GM18499 (cell line): ENCODE measurements around the gene CARD10.
"Not testable (repeated sequence)": the region's sequence is repeated elsewhere in the genome, so short reads cannot be mapped to it uniquely, and the experiment has no call there.

Source experiments
- ATAC-seq: cut with Tn5 transposase; IDR thresholded peaks from one replicate; pipeline ENCODE4 v1.9.1; 2021; ENCODE audit warnings: moderate number of reproducible peaks; ENCODE audit not compliant: insufficient read depth, unreplicated experiment

CARD10 gene

DNA sequence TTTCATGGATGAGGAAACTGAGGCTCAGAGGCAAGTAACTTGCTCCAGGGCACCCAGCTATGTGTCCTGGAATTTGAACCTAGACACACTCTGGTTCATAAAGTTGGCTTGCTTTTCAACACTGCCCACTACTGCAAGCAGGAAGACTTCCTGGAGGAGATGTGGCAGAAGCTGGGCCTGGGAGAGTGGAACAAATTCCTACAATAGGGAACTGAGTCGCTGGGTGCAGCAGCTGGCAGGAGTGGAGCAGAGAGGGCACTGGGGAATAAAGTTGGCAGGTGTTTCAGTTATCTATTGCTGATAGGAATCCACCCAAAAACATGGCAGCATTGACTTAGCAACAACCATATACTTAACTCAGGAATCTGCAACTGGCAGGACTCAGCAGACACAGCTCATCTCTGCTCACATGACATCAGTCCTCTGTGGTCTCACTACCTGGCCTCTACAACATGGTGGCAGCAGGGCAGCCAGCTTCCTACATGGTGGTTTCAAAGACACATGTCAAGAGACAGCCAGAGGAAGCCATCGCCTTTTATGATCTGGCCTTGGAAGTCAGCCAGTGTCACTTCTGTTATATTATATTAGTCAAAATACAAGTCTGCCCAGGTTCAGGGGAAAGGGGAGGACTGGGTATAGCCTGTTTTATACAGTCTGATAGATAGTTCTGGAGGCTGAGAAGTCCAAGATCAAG lies 10.6 kb upstream of the CARD10 start:
- ATAC-seq: no peak

- ATAC-seq: not testable (repeated sequence)
These were observed 8.7 kb upstream of the CARD10 start for GRCh38 chr22:37527952-37528351.

GRCh38 chr22:37527081-37527752 lies 8.0 kb upstream of the CARD10 start:
- not testable (repeated sequence) for ATAC-seq

DNA sequence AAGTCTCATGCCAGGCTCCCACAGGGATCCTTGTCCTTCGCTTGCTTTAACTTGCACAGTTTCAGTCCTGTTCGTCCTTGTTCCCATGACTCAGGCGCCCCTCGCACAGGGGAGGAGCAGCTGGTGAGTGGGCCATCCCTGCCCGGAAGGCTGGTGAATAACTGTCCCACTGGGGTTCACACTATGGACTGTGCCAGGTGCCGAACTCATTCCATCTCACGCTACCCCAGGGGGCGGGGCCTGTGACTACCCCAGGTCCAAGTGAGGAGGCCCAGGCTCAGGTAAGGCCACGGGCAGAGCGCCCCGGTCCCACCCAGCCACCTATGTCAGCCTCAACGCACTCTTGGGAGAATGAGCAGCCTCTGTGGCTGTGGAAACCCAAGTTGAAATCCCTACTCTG lies 7.2 kb upstream of the CARD10 start:
- no peak for ATAC-seq

DNA sequence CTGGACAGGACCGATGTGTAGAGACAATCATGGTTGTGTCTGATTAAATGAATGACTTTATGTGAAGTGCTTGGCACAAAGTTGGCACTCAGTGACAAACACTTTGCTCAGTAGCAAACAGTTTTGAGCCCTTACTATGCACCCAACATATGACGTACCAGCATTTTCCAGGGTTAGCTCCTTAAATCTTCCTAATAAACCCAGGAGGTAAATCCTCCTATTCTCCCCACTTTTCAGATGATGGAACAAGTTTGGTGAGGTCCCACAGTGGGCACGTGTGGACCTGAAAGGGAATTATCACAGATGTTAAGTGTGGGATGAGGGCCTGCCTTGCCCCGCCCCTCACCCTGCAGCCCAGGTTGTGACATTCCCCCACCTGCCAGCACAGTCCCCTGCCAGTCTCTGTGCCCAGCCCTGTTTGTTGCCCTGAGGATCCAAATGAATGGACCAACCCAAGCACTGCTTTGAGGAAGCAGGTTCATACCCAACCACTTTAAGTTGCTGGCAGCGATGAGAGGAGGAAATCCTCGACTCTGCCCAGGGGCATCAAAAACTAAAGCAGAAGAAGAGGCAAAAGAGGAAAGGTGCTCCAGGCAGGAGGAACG lies 6.6 kb upstream of the CARD10 start:
- ATAC-seq: no peak

GRCh38 chr22:37525073-37525745 lies 6.0 kb upstream of the CARD10 start:
- no peak for ATAC-seq

GRCh38 chr22:37522482-37522881 lies 3.3 kb upstream of the CARD10 start:
- no peak for ATAC-seq

DNA sequence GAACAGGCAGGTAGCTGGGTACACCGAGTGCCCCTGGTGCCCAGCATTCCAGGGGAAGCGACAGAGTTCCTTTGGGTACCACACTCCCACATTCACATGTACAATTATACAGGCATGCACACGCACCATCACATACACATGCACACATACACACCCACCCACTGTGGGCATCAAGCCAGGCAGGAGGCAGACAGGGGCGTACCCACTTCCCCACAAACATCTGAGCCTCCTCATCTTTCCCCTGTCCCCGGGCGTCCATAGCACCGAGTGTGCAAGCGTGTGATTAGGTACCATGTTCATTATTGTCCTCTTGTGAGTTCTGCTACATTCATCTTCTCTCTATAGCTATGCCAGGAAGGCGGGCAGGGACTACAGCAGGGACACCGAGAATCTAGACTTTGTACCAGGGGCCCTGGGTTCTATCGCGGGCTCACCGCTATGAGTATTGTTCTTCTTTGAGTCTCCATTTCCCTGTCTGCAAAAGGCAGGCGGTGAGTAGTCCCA lies 2.1 kb upstream of the CARD10 start:
- no peak for ATAC-seq

- ATAC-seq: no peak
These were observed 1.6 kb upstream of the CARD10 start for GRCh38 chr22:37520776-37521191.

DNA sequence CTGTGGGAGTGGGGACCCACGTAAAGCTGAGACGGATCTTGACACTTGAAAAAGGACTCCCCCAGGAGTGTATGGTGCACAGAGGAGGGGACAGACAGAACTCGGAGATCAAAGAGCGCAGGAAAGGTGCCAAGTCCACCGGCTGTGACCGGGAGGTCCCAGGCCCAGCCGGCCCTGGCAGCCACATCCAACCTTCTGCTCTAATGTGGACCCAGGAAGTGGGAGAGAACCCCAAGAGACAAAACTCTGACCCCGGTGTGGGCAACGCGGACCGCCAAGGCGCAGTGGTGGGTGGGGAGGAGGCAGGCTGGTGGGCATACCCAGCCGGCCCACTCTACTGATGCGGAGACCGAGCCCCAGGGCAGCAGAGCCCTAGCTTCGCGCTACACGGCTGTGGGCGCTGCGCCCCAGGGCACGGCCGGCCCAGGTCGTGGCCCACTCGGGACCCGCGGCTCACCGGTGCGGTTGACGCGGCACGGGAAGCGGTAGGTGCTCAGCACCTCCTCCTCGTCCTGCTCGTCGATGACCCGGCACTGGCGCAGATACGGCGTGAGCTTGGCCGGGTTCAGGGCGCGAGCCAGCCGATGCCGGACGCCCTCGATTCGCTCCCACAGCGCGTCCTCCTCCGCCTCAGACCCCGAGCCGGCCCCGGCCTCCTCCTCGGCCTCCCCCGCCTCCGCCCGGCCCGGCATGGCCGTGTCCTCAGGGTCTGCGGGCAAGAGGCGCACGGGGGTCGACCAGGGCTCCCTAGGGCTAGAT lies 527 bp downstream of the CARD10 start:
- no peak for ATAC-seq

- no peak for ATAC-seq
These were observed 1.3 kb downstream of the CARD10 start for GRCh38 chr22:37517826-37518450.

GRCh38 chr22:37516456-37516855 lies 2.8 kb downstream of the CARD10 start:
- ATAC-seq: no peak

- ATAC-seq: no peak
These were observed 3.3 kb downstream of the CARD10 start for GRCh38 chr22:37515901-37516300.

- no peak for ATAC-seq
These were observed 4.6 kb downstream of the CARD10 start for GRCh38 chr22:37514526-37515051.

DNA sequence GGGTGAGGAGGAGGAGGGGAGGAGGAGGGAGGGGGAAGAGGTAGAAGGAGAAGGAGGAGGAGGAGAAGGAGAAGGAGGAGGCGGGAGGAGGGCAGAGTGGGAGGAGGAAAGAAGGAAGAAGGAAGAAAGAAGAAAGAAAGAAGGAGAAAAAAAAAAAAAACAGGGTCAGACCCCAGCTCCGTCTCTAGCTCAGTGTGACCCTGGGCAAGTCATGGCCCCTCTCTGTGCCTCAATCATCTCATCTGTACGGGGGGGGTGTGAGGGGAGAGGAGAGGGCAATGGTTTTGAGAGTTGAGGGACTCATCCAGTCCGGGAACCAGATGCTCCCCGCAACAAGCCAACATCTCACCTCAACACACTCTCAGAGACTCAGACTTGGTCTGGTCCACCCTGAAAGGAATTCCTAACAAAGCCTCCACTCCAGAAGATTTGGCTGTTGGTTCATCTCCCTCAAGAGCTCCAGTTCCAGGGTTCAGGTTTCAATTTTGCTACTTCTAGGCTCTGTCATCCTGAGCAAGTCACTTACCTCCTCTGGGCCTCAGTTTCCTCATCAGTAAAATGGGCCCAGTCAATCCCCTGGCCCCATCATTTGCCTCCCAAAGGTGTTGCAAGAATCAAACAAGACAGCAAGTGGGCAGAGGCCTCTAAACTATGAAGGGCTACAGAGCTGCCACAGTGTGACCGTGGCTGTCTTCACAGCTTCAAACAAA lies 7.7 kb downstream of the CARD10 start:
- ATAC-seq: no peak

DNA sequence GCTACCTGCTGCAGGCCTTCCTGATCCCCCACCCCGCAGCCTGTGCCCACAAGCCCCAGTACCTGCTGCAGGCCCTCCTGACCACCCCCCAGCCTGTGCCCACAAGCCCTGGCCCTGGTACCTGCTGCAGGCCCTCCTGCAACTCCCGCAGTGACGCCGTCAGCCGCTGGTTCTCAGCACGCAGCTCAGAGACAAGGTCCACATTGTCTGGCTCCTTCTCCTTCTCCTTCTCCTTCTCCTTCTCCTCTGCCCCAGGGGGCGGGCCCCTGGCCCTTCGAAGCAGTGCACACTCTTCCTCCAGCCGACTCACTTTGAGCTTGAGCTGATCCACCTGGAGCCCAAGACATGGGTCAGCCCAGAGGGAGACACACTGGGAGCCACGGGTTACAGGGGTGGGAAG lies 9.1 kb downstream of the CARD10 start:
- no peak for ATAC-seq

- ATAC-seq: no peak
These were observed 10.0 kb downstream of the CARD10 start for GRCh38 chr22:37509059-37509860.

GRCh38 chr22:37508431-37508992 lies 10.7 kb downstream of the CARD10 start:
- no peak for ATAC-seq
